Astrocyte (in vitro differentiated cells and primary cell): ENCODE results near the gene NGDN.

Experiments used
- CTCF ChIP-seq: IDR thresholded peaks from 2 replicates; pipeline ENCODE4 v1.5.1; 2011; ENCODE audit warnings: low read depth, mild to moderate bottlenecking, inconsistent platforms, low read length, moderate library complexity; ENCODE audit not compliant: insufficient read depth
- EZH2 ChIP-seq: IDR thresholded peaks from 2 replicates; pipeline ENCODE4 v1.6.1; 2012; ENCODE audit warnings: mild to moderate bottlenecking, low read length, inconsistent platforms; ENCODE audit not compliant: insufficient read depth

- no peak for TF ChIP-seq EZH2
- TF ChIP-seq CTCF = no peak
These were observed 19.1 kb upstream of the NGDN start for GRCh38 chr14:23450379-23450778.
